ENCODE data around the gene HMG20B. TPM values are rescaled to one million over a fixed set of nuclear protein-coding genes. Genes with fewer than 3 reads are reported as not detected.
"Not testable (repeated sequence)": the region's sequence is repeated elsewhere in the genome, so short reads cannot be mapped to it uniquely, and the experiment has no call there.

HMG20B gene
- 10 to 100 TPM; 45.0 to 51.2 TPM for total RNA-seq

DNA sequence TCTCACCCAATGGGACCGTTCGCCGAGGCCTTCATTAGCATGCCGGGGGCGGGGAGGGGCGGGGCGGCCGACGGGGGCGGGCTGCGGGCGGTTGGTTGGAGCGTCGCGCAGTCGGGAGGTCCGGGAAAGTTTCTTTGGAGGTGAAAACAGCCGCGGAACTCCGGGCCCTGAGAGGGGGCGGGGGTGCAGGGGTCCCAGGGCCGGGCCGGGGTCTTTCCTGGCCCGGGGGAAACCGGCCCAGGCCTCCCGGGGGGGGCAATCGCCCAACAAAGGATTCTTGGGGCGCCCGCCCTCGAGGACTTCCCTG, at the start of gene HMG20B:
TSS of gene HMG20B (plus strand) at position 90 of the 307 bp plus-strand sequence. CDS start 366 bp downstream, outside the sequence.
- Mint-ChIP-seq H3K9me3 (ENCODE audit: insufficient read depth) (no peaks in the 10 kb centered on the region), H3K27ac (peak within 1 kb of the TSS; percentile 64), H3K36me3 (ENCODE audit: low read depth) (peaks cover 9% of the 10 kb centered on the region), H3K27me3 (ENCODE audit: low read depth) (no peaks in the 10 kb centered on the region), H3K4me3 (peak within 1 kb of the TSS; percentile 76), H3K4me1 (ENCODE audit: low read depth) (peaks cover 16% of the 10 kb centered on the region)
- ChIA-PET POLR2A (no interaction called here), CTCF (interaction anchor here (1.7 to 1.9 kb wide), 2 partner anchors 16 to 87 kb away, joined by 4 read pairs; partner anchors contain the start of gene MFSD12)
- no peak for DNase-seq
- no peak for ATAC-seq

DNA sequence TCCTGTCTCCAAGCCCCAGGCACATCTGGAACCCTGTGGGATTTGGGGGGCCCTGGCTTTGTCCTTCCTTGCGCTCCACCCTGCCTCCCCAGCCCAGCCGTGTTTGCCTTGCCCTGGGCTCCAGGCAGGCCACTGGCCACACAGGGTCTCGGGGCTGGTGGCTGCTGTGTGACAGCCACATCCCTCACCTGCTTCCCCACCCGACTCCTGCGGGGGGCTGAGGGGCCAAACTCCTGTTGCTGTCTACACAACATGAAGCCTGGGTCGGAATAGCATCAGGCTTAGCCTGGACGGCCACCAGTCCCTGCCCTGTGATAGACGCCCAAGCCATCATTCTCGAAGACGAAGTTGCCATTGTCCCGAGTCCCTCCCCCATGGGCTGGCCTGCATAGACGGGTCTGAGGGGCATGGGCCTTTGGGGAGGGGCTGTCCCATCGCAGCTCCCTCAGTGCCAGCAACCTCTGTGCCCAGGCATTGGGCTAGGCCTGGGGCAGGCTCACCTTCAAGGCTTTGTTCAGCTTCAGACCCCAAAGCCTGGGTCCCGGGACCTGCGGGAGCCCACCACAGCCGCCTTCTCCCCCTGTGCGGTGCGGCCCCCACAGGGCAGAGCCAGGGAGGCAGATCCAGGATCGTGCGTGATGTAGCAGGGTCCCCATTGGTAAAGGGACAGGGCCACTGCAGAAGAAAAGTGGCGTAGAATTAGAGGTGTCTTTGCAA, 49.2 kb upstream of the HMG20B start:
- no peak overlapping the region for H3K4me3 Mint-ChIP-seq
- ChIA-PET POLR2A (no interaction called here), CTCF (no interaction called here)
- no peak overlapping the region for H3K27ac Mint-ChIP-seq
- H3K4me1 Mint-ChIP-seq (ENCODE audit: low read depth) = peaks cover 3% of the 10 kb centered on the region
- DNase-seq = no peak
- no peaks in the 10 kb centered on the region for H3K27me3 Mint-ChIP-seq (ENCODE audit: low read depth)
- H3K36me3 Mint-ChIP-seq (ENCODE audit: low read depth) = peaks cover 24% of the 10 kb centered on the region
- no peaks in the 10 kb centered on the region for H3K9me3 Mint-ChIP-seq (ENCODE audit: insufficient read depth)
- no peak for ATAC-seq

DNA sequence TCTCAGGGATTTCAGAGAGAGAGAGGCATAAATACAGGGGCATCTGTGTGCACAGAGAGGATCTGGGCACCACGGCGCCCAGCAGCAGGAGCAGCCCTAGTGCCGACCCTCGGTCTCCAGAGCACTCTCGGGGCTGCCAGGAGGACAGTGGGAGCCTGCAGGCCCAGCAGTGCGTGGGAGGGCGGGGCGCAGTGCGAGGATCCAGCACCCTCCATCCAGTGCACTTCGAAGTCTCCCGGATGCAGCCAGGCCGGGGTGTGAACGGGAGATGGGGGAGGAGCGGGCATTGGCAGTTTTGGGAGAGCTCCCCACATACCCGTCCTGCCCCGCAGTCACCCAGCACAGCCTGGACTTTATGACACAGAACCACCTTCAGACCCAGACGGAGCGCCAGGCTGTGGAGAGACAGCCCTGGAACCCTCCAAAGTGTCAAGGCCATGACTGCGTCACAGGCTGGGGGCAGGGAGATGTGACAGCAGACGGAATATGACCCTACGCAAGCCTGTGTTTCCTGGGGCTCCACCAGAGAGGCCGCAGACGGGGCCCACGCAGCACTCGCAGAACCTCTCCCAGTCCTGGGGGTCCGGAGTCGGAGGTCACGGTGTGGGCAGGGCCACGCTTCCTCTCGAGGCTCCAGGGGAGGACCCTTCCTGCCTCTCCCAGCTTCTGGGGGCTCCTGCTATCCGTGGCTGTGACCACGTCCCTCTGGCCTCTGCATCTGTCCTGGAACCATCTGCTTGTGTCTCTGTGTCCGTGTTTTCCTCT, 48.5 kb upstream of the HMG20B start:
- H3K27ac Mint-ChIP-seq = no peak overlapping the region
- no peaks in the 10 kb centered on the region for H3K27me3 Mint-ChIP-seq (ENCODE audit: low read depth)
- ChIA-PET POLR2A (no interaction called here), CTCF (no interaction called here)
- DNase-seq (no peak), ATAC-seq (no peak)
- peaks cover 20% of the 10 kb centered on the region for H3K36me3 Mint-ChIP-seq (ENCODE audit: low read depth)
- no peaks in the 10 kb centered on the region for H3K9me3 Mint-ChIP-seq (ENCODE audit: insufficient read depth)
- peaks cover 3% of the 10 kb centered on the region for H3K4me1 Mint-ChIP-seq (ENCODE audit: low read depth)
- no peak overlapping the region for H3K4me3 Mint-ChIP-seq

DNA sequence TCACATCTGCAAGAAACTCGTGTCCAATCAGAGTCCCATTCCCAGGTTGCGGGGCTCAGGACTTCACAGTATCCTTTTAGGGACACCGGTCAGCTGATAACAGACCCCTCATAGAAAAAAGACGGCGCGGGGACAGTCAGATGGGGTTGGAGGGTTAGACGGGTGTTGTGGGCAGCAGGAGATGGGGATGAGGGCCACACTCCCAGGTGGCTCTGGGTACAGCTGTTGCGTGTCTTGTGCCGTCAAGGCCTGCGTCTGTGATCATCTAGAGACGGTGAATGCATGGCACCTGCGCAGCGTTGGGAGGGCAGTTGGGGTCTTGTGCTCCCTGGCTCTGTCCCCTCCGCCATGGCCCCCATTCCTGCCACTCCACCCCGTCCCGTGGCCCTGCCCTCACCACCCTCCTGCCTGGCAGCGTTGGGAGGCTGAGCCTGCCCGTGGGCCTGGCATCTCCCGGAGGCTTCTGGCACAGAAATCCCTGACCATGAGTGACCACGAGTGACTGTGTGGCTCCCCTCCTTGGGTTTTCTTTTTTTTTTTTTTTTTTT, 47.8 kb upstream of the HMG20B start:
- ATAC-seq (no peak), DNase-seq (no peak)
- H3K4me3 Mint-ChIP-seq = no peak overlapping the region
- H3K27me3 Mint-ChIP-seq (ENCODE audit: low read depth) = no peaks in the 10 kb centered on the region
- peaks cover 20% of the 10 kb centered on the region for H3K36me3 Mint-ChIP-seq (ENCODE audit: low read depth)
- no peaks in the 10 kb centered on the region for H3K9me3 Mint-ChIP-seq (ENCODE audit: insufficient read depth)
- no peak overlapping the region for H3K27ac Mint-ChIP-seq
- H3K4me1 Mint-ChIP-seq (ENCODE audit: low read depth) = peaks cover 3% of the 10 kb centered on the region
- ChIA-PET CTCF (no interaction called here), POLR2A (no interaction called here)

DNA sequence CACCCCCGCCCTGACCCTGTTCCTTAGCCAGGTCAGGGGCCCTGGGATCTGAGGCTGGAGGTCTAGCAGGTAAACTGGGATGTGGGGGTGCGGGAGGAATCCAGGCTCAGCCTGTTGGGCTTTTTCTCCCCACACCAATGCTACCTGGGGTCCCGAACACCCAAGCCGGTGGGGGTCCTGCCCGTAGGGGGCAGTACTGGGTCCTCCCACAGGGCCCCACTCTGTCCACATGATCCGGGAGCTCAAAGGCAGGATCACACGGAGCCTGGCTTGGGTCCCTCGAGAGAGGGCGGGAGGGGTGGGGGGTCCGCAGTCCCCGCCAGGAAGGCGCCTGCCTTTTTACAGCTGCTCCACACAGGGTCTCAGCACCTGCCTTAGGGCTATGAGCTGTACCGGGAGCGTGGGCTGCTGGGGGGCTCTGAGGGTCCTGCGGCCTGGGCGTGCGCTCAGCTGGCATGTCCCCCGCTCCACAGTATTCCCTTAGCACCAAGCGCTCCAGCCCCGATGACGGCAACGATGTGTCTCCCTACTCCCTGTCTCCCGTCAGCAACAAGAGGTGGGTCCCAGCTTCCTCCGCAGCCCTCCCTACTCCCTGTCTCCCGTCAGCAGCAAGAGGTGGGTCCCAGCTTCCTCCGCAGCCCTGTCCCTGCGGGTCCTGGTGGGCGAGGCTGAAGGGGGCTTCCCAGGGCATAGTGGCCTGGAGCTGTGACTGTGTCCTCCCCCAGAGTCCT, 46.1 kb upstream of the HMG20B start:
- no peak for DNase-seq
- ChIA-PET POLR2A (no interaction called here), CTCF (interaction anchor here (0.7 kb wide), 1 partner anchor 200 kb away, joined by 3 read pairs; no protein-coding TSS in a partner anchor)
- Mint-ChIP-seq H3K36me3 (ENCODE audit: low read depth) (peaks cover 18% of the 10 kb centered on the region), H3K27me3 (ENCODE audit: low read depth) (no peaks in the 10 kb centered on the region), H3K27ac (no peak overlapping the region), H3K4me1 (ENCODE audit: low read depth) (no peaks in the 10 kb centered on the region), H3K9me3 (ENCODE audit: insufficient read depth) (no peaks in the 10 kb centered on the region), H3K4me3 (no peak overlapping the region)
- ATAC-seq = no peak

DNA sequence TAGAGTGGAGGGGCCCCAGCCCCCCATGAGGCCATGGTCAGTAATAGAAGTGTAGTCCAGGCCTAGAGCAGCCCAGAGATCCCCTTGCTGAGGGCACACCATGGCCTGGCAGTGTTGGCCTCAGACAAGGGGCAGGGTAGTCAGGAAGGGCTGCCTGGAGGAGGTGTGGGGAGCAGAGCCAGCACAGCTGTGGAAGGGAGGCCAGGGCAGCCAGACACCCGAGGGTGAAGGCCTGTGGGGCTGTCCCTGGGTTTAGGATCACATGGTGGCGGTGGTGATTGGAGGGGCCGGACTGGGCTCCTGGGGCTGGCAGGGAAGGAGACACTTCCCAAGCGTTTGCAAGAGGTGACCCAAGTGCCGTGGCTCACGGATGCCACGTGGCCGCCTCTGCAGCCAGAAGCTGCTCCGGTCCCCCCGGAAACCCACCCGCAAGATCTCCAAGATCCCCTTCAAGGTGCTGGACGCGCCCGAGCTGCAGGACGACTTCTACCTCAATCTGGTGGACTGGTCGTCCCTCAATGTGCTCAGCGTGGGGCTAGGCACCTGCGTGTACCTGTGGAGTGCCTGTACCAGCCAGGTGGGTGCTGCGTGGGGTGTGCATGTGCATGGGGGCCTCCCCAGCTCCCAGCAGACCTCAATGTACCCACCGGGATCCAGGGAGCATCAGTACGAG, 45.4 kb upstream of the HMG20B start:
- no peak overlapping the region for H3K27ac Mint-ChIP-seq
- ChIA-PET POLR2A (no interaction called here), CTCF (no interaction called here)
- H3K27me3 Mint-ChIP-seq (ENCODE audit: low read depth) = no peaks in the 10 kb centered on the region
- no peak for DNase-seq
- ATAC-seq = no peak
- peaks cover 16% of the 10 kb centered on the region for H3K36me3 Mint-ChIP-seq (ENCODE audit: low read depth)
- H3K9me3 Mint-ChIP-seq (ENCODE audit: insufficient read depth) = no peaks in the 10 kb centered on the region
- no peak overlapping the region for H3K4me3 Mint-ChIP-seq
- H3K4me1 Mint-ChIP-seq (ENCODE audit: low read depth) = no peaks in the 10 kb centered on the region

DNA sequence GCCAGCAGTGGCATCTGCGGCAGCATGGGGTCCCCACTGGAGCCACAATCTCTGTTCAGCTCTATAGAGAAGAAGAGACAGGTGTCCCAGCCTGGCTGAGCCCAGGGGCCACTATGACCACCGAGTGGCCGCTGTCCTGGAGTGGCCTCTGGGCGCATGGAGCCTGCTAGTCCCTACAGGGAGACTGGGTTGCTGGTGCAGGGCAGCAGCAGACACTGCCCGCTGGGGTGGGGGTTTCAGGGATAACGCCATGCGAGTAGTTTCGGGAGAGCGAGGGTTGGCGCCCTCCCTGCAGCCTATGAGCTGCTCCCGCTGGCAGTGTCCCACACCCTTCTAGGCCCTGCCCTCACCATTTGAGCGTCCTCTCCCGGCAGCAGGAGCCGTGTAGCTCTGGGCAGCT, 44.7 kb upstream of the HMG20B start:
- CTCF ChIA-PET = no interaction called here
- DNase-seq (no peak), ATAC-seq (no peak)
- no peaks in the 10 kb centered on the region for H3K9me3 Mint-ChIP-seq (ENCODE audit: insufficient read depth)
- H3K27me3 Mint-ChIP-seq (ENCODE audit: low read depth) = no peaks in the 10 kb centered on the region
- peaks cover 18% of the 10 kb centered on the region for H3K36me3 Mint-ChIP-seq (ENCODE audit: low read depth)
- H3K27ac Mint-ChIP-seq = no peak overlapping the region
- no peak overlapping the region for H3K4me3 Mint-ChIP-seq
- H3K4me1 Mint-ChIP-seq (ENCODE audit: low read depth) = no peaks in the 10 kb centered on the region
- POLR2A ChIA-PET = no interaction called here

DNA sequence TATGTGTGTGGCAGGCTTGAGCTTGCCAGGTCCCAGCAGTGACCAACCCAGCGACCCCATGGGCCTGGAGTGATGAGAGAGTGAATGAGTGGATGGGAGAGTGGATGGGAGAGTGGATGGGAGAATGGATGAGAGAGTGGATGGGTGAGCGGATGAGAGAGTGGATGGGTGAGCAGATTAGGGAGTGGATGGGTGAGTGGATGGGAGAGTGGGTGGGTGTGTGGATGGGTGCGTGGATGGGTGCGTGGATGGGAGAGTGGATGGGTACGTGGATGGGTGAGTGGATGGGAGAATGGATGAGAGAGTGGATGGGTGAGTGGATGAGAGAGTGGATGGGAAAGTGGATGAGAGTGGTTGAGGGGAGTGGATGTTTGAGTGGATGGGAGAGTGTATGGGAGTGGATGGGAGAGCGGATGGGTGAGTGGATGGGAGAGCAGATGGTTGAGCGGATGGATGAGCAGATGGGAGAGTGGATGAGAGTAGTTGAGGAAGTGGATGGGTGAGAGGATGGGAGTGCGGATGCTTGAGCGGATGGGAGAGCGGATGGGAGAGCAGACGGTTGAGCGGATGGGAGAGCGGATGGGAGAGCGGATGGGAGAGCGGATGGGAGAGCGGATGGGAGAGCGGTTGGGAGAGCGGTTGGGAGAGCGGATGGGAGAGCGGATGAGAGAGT, 44.1 kb upstream of the HMG20B start:
- Mint-ChIP-seq H3K27ac (no peak overlapping the region), H3K36me3 (ENCODE audit: low read depth) (peaks cover 21% of the 10 kb centered on the region), H3K9me3 (ENCODE audit: insufficient read depth) (no peaks in the 10 kb centered on the region), H3K27me3 (ENCODE audit: low read depth) (no peaks in the 10 kb centered on the region), H3K4me1 (ENCODE audit: low read depth) (no peaks in the 10 kb centered on the region), H3K4me3 (no peak overlapping the region)
- ATAC-seq = no peak
- POLR2A ChIA-PET = no interaction called here
- CTCF ChIA-PET = no interaction called here
- DNase-seq = no peak

DNA sequence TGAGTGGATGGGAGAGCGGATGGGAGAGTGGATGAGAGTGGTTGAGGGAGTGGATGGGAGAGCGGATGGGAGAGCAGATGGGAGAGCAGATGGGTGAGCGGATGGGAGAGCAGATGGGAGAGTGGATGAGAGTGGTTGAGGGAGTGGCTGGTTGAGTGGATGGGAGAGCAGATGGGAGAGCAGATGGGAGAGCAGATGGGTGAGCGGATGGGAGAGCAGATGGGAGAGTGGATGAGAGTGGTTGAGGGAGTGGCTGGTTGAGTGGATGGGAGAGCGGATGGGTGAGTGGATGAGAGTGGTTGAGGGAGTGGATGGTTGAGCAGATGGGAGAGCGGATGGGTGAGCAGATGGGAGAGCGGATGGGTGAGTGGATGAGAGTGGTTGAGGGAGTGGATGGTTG, 43.4 kb upstream of the HMG20B start:
- ATAC-seq; H3K4me3 Mint-ChIP-seq; H3K4me1 Mint-ChIP-seq (ENCODE audit: low read depth); POLR2A ChIA-PET; H3K27ac Mint-ChIP-seq; DNase-seq; H3K27me3 Mint-ChIP-seq (ENCODE audit: low read depth); H3K9me3 Mint-ChIP-seq (ENCODE audit: insufficient read depth); CTCF ChIA-PET: not testable (repeated sequence)
- peaks cover 19% of the 10 kb centered on the region for H3K36me3 Mint-ChIP-seq (ENCODE audit: low read depth)

DNA sequence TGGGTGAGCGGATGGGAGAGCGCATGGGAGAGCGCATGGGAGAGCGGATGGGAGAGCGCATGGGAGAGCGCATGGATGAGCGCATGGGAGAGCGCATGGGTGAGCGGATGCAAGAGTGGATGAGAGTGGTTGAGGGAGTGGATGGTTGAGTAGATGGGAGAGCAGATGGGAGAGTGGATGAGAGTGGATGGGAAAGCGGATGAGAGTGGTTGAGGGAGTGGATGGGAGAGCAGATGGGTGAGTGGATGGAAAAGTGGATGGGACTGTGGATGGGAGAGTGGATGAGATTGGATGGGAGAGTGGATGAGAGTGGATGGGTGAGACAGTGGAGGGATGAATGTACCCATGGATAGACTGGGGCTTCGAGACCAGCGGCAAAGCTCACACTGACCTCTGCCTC, 42.4 kb upstream of the HMG20B start:
- Mint-ChIP-seq H3K4me3 (no peak overlapping the region), H3K27me3 (ENCODE audit: low read depth) (no peaks in the 10 kb centered on the region), H3K27ac (no peak overlapping the region), H3K9me3 (ENCODE audit: insufficient read depth) (no peaks in the 10 kb centered on the region), H3K36me3 (ENCODE audit: low read depth) (peaks cover 26% of the 10 kb centered on the region), H3K4me1 (ENCODE audit: low read depth) (no peaks in the 10 kb centered on the region)
- POLR2A ChIA-PET = no interaction called here
- CTCF ChIA-PET = no interaction called here
- no peak for ATAC-seq
- DNase-seq = no peak

DNA sequence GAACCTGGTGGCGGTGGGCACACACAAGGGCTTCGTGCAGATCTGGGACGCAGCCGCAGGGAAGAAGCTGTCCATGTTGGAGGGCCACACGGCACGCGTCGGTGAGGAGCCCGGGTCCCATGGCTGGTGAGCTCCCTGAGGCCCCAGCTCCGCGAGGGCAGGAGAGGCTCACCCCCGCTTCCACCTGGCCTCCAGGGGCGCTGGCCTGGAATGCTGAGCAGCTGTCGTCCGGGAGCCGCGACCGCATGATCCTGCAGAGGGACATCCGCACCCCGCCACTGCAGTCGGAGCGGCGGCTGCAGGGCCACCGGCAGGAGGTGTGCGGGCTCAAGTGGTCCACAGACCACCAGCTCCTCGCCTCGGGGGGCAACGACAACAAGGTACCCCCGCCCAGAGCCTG, 41.0 kb upstream of the HMG20B start:
- ChIA-PET CTCF (no interaction called here), POLR2A (no interaction called here)
- no peak overlapping the region for H3K4me3 Mint-ChIP-seq
- H3K9me3 Mint-ChIP-seq (ENCODE audit: insufficient read depth) = no peaks in the 10 kb centered on the region
- ATAC-seq = no peak
- H3K4me1 Mint-ChIP-seq (ENCODE audit: low read depth) = no peaks in the 10 kb centered on the region
- no peak overlapping the region for H3K27ac Mint-ChIP-seq
- no peaks in the 10 kb centered on the region for H3K27me3 Mint-ChIP-seq (ENCODE audit: low read depth)
- peaks cover 32% of the 10 kb centered on the region for H3K36me3 Mint-ChIP-seq (ENCODE audit: low read depth)
- DNase-seq = no peak

All from activated CD8-positive, alpha-beta T cell treated with anti-CD3 and anti-CD28 coated beads, Interleukin-2, amount 10 ng/mL, durations not matched to agents 7 days and 5 days (primary cell).